CD4-positive, alpha-beta T cell treated with Interleukin-21 for 1 hour (primary cell): ENCODE data around the gene MICAL3.
"Not testable (repeated sequence)": the region's sequence is repeated elsewhere in the genome, so short reads cannot be mapped to it uniquely, and the experiment has no call there.

Experiments used
- DNase-seq: peaks from one replicate; pipeline ENCODE4 v3.0.0-alpha.2; 2020

Gene MICAL3

GRCh38 chr22:17773606-17774205, 250.7 kb downstream of the MICAL3 start:
- peak; percentile 72 for DNase-seq

- no peak for DNase-seq
Measured at GRCh38 chr22:17772958-17773605, 251.3 kb downstream of the MICAL3 start.

- DNase-seq: no peak
Measured at GRCh38 chr22:17772249-17772957, 252.0 kb downstream of the MICAL3 start.

- DNase-seq: no peak
Measured at GRCh38 chr22:17770180-17771077, 253.9 kb downstream of the MICAL3 start.

GRCh38 chr22:17769716-17770082, 254.7 kb downstream of the MICAL3 start:
- no peak for DNase-seq

GRCh38 chr22:17769013-17769715, 255.2 kb downstream of the MICAL3 start:
- DNase-seq: no peak

GRCh38 chr22:17767233-17768065, 256.9 kb downstream of the MICAL3 start:
- DNase-seq: peak; percentile 61

- not testable (repeated sequence) for DNase-seq
Measured at GRCh38 chr22:17764852-17765251, 259.5 kb downstream of the MICAL3 start.

- no peak for DNase-seq
Measured at GRCh38 chr22:17764036-17764435, 260.3 kb downstream of the MICAL3 start.

GRCh38 chr22:17763442-17763841, 260.9 kb downstream of the MICAL3 start:
- DNase-seq: not testable (repeated sequence)

- no peak for DNase-seq
Measured at GRCh38 chr22:17761138-17761488, 263.2 kb downstream of the MICAL3 start.

- DNase-seq: peak; percentile 36
Measured at GRCh38 chr22:17754233-17754925, 270.0 kb downstream of the MICAL3 start.

GRCh38 chr22:17753401-17753989, 270.9 kb downstream of the MICAL3 start:
- DNase-seq: no peak

- DNase-seq: no peak
Measured at GRCh38 chr22:17751596-17751995, 272.8 kb downstream of the MICAL3 start.

- DNase-seq: no peak
Measured at GRCh38 chr22:17749605-17750395, 274.6 kb downstream of the MICAL3 start.

GRCh38 chr22:17748555-17749353, 275.6 kb downstream of the MICAL3 start:
- DNase-seq: no peak

GRCh38 chr22:17746916-17747315, 277.4 kb downstream of the MICAL3 start:
- no peak for DNase-seq

GRCh38 chr22:17744430-17744829, 279.9 kb downstream of the MICAL3 start:
- no peak for DNase-seq
